Epidermal melanocyte (primary cell): ENCODE results near the gene TTC7B.

Experiments
- DNase-seq: peaks from one replicate; pipeline ENCODE4 v3.0.0; 2011; ENCODE audit warnings: low spot score; ENCODE audit not compliant: insufficient read length

Gene TTC7B

GRCh38 chr14:90548455-90548854 lies 267.8 kb downstream of the TTC7B start:
- DNase-seq, result no peak

GRCh38 chr14:90547968-90548367 lies 268.3 kb downstream of the TTC7B start:
- DNase-seq, result no peak

- no peak for DNase-seq
Observed at GRCh38 chr14:90547250-90547649, 269.0 kb downstream of the TTC7B start.

- no peak for DNase-seq
Observed at GRCh38 chr14:90546767-90547166, 269.5 kb downstream of the TTC7B start.

GRCh38 chr14:90545966-90546751 lies 270.1 kb downstream of the TTC7B start:
- no peak for DNase-seq

GRCh38 chr14:90545382-90545781 lies 270.8 kb downstream of the TTC7B start:
- DNase-seq, result no peak

- no peak for DNase-seq
Observed at GRCh38 chr14:90544971-90545370, 271.3 kb downstream of the TTC7B start.

- no peak for DNase-seq
Observed at GRCh38 chr14:90544566-90544965, 271.7 kb downstream of the TTC7B start.

GRCh38 chr14:90543876-90544275 lies 272.4 kb downstream of the TTC7B start:
- no peak for DNase-seq

- no peak for DNase-seq
Observed at GRCh38 chr14:90541076-90541634, 275.1 kb downstream of the TTC7B start.

- DNase-seq, result no peak
Observed at GRCh38 chr14:90540437-90540836, 275.8 kb downstream of the TTC7B start.

- DNase-seq, result no peak
Observed at GRCh38 chr14:90539996-90540395, 276.2 kb downstream of the TTC7B start.

- no peak for DNase-seq
Observed at GRCh38 chr14:90539496-90539775, 276.8 kb downstream of the TTC7B start.

- DNase-seq, result no peak
Observed at GRCh38 chr14:90538716-90539495, 277.3 kb downstream of the TTC7B start.

GRCh38 chr14:90538095-90538494 lies 278.1 kb downstream of the TTC7B start:
- no peak for DNase-seq

- no peak for DNase-seq
Observed at GRCh38 chr14:90536511-90537191, 279.6 kb downstream of the TTC7B start.

- no peak for DNase-seq
Observed at GRCh38 chr14:90536092-90536491, 280.1 kb downstream of the TTC7B start.

- DNase-seq, result no peak
Observed at GRCh38 chr14:90535556-90536090, 280.6 kb downstream of the TTC7B start.

GRCh38 chr14:90534838-90535555 lies 281.2 kb downstream of the TTC7B start:
- DNase-seq, result no peak

- no peak for DNase-seq
Observed at GRCh38 chr14:90534091-90534837, 282.0 kb downstream of the TTC7B start.
